WTC11 (cell line): ENCODE results near the gene RNF126. TPM values are rescaled to one million over a fixed set of nuclear protein-coding genes. Genes with fewer than 3 reads are reported as not detected.

ENCODE experiments used
- ATAC-seq: fragments of 200-7000 bp; cut with Tn5 transposase; 2 replicates; pipeline ENCODE4 v1.10.0; 2021; ENCODE audit warnings: mild to moderate bottlenecking, moderate library complexity
- CTCF ChIA-PET: fragments of 300-600 bp; sonication (Branson Sonifier 250); formaldehyde crosslinking; loops from one replicate; lab custom pipeline; 2021; ENCODE audit warnings: antibody characterized with exemption; lab: Charles Lee
- POLR2A ChIA-PET: fragments of 350-600 bp; sonication (Branson Sonifier 250); formaldehyde crosslinking; loops from one replicate; lab custom pipeline; 2021; ENCODE audit warnings: antibody characterized with exemption; lab: Charles Lee
- DNase-seq: peaks from one replicate; pipeline ENCODE4 v3.0.0; 2021; ENCODE audit warnings: low spot score
- H3K27ac Mint-ChIP-seq: 2 replicates; pipeline ENCODE4 v1.8.0; 2021; ENCODE audit warnings: mixed read lengths
- H3K27me3 Mint-ChIP-seq: 2 replicates; pipeline ENCODE4 v1.8.0; 2021; ENCODE audit warnings: low read depth, mild to moderate bottlenecking, moderate library complexity, mixed read lengths
- H3K36me3 Mint-ChIP-seq: 2 replicates; pipeline ENCODE4 v1.8.0; 2021; ENCODE audit warnings: mixed read lengths
- H3K4me1 Mint-ChIP-seq: 2 replicates; pipeline ENCODE4 v1.8.0; 2022; ENCODE audit warnings: mixed read lengths
- H3K4me3 Mint-ChIP-seq: 2 replicates; pipeline ENCODE4 v1.8.0; 2021; ENCODE audit warnings: mild to moderate bottlenecking, moderate library complexity, mixed read lengths
- H3K9me3 Mint-ChIP-seq: 2 replicates; pipeline ENCODE4 v1.8.0; 2021; ENCODE audit warnings: mixed read lengths
- FOXP1 ChIP-seq: sonication (generic); formaldehyde crosslinking; IDR thresholded peaks from 2 replicates; pipeline ENCODE4 v1.8.0; 2022; ENCODE audit warnings: missing genetic modification reagents, mild to moderate bottlenecking, moderate library complexity, borderline replicate concordance
- MXD4 ChIP-seq: fragments of 250-450 bp; sonication (Bioruptor Pico); IDR thresholded peaks from 2 replicates; pipeline ENCODE4 v1.8.0; 2021; ENCODE audit warnings: mild to moderate bottlenecking, moderate library complexity, borderline replicate concordance
- MYBL2 ChIP-seq: sonication (generic); formaldehyde crosslinking; IDR thresholded peaks from 2 replicates; pipeline ENCODE4 v1.8.1; 2023; ENCODE audit warnings: mild to moderate bottlenecking, moderate library complexity, missing genetic modification reagents
- SMAD3 ChIP-seq: sonication (generic); formaldehyde crosslinking; IDR thresholded peaks from 2 replicates; pipeline ENCODE4 v1.8.0; 2022; ENCODE audit warnings: missing genetic modification reagents, mild to moderate bottlenecking, borderline replicate concordance
- SP1 ChIP-seq: sonication (generic); formaldehyde crosslinking; conservative IDR thresholded peaks from 2 replicates; pipeline ENCODE4 v1.8.1; 2022; ENCODE audit warnings: missing genetic modification reagents
- TEAD4 ChIP-seq: sonication (generic); formaldehyde crosslinking; IDR thresholded peaks from 2 replicates; pipeline ENCODE4 v1.8.0; 2022; ENCODE audit warnings: mild to moderate bottlenecking, missing genetic modification reagents
- TP53 ChIP-seq: sonication (generic); formaldehyde crosslinking; IDR thresholded peaks from 2 replicates; pipeline ENCODE4 v1.8.1; 2023; ENCODE audit warnings: mild to moderate bottlenecking, missing genetic modification reagents
- ZBTB21 ChIP-seq: sonication (generic); formaldehyde crosslinking; IDR thresholded peaks from 2 replicates; pipeline ENCODE4 v1.8.1; 2023; ENCODE audit warnings: mild to moderate bottlenecking, missing genetic modification reagents, borderline replicate concordance
- ZNF121 ChIP-seq: sonication (generic); formaldehyde crosslinking; IDR thresholded peaks from 2 replicates; pipeline ENCODE4 v1.8.0; 2023; ENCODE audit warnings: missing genetic modification reagents
- ZNF219 ChIP-seq: sonication (generic); formaldehyde crosslinking; IDR thresholded peaks from 2 replicates; pipeline ENCODE4 v1.8.0; 2023; ENCODE audit warnings: missing genetic modification reagents, mild to moderate bottlenecking, borderline replicate concordance
- ZNF232 ChIP-seq: sonication (generic); formaldehyde crosslinking; IDR thresholded peaks from 2 replicates; pipeline ENCODE4 v1.8.0; 2022; ENCODE audit warnings: mild to moderate bottlenecking, missing genetic modification reagents
- ZNF396 ChIP-seq: fragments of 250-450 bp; sonication (Bioruptor Pico); IDR thresholded peaks from 2 replicates; pipeline ENCODE4 v1.8.0; 2021; ENCODE audit warnings: mild to moderate bottlenecking, moderate library complexity, borderline replicate concordance
- total RNA-seq: library from RNA; stranded (reverse); gene quantifications from 3 replicates; pipeline ENCODE4 v1.2.3, GENCODE V29; 2021
- TF ChIP-seq, protein P1 (sequence below): sonication (generic); formaldehyde crosslinking; IDR thresholded peaks from 2 replicates; pipeline ENCODE4 v1.8.1; 2022; ENCODE audit warnings: mild to moderate bottlenecking, moderate library complexity, missing genetic modification reagents
- TF ChIP-seq, protein P2 (sequence below): sonication (generic); formaldehyde crosslinking; IDR thresholded peaks from 2 replicates; pipeline ENCODE4 v1.8.1; 2022; ENCODE audit warnings: mild to moderate bottlenecking, missing genetic modification reagents, moderate library complexity, borderline replicate concordance
- TF ChIP-seq, protein P3 (sequence below): sonication (generic); formaldehyde crosslinking; IDR thresholded peaks from 2 replicates; pipeline ENCODE4 v1.8.0; 2022; ENCODE audit warnings: mild to moderate bottlenecking, missing genetic modification reagents

Gene RNF126
- total RNA-seq, 1 experiment from 2014 or later: 84.4 TPM

DNA sequence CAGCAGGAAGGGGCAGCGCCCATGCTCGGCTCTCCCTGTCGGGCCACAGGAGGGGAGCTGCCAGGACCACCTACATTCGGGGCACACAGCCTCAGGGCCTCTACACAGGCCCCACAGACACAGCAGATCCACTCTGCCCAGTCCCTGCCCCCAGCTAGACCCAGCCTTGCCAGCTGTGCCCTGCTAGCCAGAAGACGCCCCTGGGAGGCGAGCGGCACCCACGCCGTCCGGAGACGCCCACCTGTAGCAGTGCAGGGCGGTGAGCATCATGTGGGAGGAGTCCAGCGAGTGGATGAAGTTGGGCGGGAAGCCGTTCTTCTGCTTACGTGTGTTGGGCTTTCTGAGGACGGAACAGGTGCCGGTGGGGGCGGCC lies 44.8 kb downstream of the RNF126 start:
- DNase-seq (no peak), ATAC-seq (no peak)
- H3K36me3 Mint-ChIP-seq: peaks cover 20% of the 10 kb centered on the region
- no peaks in the 10 kb centered on the region for H3K4me1 Mint-ChIP-seq
- H3K4me3 Mint-ChIP-seq: no peak overlapping the region
- ChIA-PET CTCF (interaction anchor here (1.1 to 1.7 kb wide), 2 partner anchors 29 to 116 kb away, joined by 3 read pairs; no protein-coding TSS in a partner anchor), POLR2A (no interaction called here)
- no peaks in the 10 kb centered on the region for H3K27me3 Mint-ChIP-seq
- no peaks in the 10 kb centered on the region for H3K9me3 Mint-ChIP-seq
- TF ChIP-seq SP1 (no peak), ZNF219 (CRISPR knock-in tag) (no peak), ZNF121 (no peak), ZNF396 (no peak), TP53 (no peak), TEAD4 (CRISPR knock-in tag) (no peak), FOXP1 (CRISPR knock-in tag) (no peak), ZBTB21 (CRISPR knock-in tag) (no peak), MYBL2 (CRISPR knock-in tag) (no peak), ZNF232 (CRISPR knock-in tag) (no peak)
- TF ChIP-seq, protein P1, sequence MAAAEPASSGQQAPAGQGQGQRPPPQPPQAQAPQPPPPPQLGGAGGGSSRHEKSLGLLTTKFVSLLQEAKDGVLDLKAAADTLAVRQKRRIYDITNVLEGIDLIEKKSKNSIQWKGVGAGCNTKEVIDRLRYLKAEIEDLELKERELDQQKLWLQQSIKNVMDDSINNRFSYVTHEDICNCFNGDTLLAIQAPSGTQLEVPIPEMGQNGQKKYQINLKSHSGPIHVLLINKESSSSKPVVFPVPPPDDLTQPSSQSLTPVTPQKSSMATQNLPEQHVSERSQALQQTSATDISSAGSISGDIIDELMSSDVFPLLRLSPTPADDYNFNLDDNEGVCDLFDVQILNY: no peak
- TF ChIP-seq, protein P2, sequence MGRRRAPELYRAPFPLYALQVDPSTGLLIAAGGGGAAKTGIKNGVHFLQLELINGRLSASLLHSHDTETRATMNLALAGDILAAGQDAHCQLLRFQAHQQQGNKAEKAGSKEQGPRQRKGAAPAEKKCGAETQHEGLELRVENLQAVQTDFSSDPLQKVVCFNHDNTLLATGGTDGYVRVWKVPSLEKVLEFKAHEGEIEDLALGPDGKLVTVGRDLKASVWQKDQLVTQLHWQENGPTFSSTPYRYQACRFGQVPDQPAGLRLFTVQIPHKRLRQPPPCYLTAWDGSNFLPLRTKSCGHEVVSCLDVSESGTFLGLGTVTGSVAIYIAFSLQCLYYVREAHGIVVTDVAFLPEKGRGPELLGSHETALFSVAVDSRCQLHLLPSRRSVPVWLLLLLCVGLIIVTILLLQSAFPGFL (CRISPR knock-in tag): no peak
- TF ChIP-seq, all 79 proteins: peak for 0
- no peak overlapping the region for H3K27ac Mint-ChIP-seq

DNA sequence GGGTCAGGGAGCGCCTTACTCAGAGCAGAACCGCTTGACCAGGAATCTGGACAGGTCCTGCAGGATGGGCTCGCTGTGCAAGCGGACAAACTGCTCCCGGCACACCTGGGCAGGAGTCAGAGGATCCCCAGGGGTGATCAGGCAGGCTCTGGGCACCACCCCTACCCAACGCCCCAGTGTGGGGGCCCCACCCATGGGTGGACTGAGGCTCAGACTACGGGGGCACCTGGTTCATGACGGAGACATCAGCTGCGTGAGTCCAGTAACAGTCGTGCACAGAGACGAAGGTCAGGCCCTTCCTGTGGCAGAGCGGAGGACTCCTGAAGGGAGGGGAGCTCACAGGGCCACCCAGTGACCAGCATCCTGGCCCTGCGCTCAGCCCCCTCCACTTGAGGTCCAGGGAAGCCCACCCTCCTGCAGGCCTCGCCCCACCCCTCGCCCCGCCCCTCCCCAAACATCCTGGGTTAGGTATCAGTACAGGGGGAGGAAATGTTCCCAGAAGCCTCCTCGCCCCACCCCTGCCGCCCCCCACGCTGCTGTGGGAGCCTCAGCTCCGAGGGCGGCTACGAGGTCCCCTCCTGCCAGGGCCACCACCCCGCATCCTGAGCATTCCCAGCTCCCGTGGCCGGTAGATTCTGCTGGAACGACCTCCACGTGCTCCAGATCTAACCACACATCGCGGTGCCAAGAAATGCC lies 45.3 kb downstream of the RNF126 start:
- ChIA-PET CTCF (interaction anchor here (1.1 to 1.7 kb wide), 2 partner anchors 29 to 116 kb away, joined by 3 read pairs; no protein-coding TSS in a partner anchor), POLR2A (no interaction called here)
- no peaks in the 10 kb centered on the region for H3K27me3 Mint-ChIP-seq
- H3K4me1 Mint-ChIP-seq: no peaks in the 10 kb centered on the region
- no peak overlapping the region for H3K27ac Mint-ChIP-seq
- H3K36me3 Mint-ChIP-seq: peaks cover 24% of the 10 kb centered on the region
- DNase-seq: no peak
- TF ChIP-seq ZBTB21 (CRISPR knock-in tag) (no peak), MXD4 (CRISPR knock-in tag) (no peak), MYBL2 (CRISPR knock-in tag) (no peak)
- TF ChIP-seq, protein P3, sequence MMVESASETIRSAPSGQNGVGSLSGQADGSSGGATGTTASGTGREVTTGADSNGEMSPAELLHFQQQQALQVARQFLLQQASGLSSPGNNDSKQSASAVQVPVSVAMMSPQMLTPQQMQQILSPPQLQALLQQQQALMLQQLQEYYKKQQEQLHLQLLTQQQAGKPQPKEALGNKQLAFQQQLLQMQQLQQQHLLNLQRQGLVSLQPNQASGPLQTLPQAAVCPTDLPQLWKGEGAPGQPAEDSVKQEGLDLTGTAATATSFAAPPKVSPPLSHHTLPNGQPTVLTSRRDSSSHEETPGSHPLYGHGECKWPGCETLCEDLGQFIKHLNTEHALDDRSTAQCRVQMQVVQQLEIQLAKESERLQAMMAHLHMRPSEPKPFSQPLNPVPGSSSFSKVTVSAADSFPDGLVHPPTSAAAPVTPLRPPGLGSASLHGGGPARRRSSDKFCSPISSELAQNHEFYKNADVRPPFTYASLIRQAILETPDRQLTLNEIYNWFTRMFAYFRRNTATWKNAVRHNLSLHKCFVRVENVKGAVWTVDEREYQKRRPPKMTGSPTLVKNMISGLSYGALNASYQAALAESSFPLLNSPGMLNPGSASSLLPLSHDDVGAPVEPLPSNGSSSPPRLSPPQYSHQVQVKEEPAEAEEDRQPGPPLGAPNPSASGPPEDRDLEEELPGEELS (CRISPR knock-in tag): no peak
- TF ChIP-seq, all 79 proteins: peak for 0
- H3K4me3 Mint-ChIP-seq: no peak overlapping the region
- H3K9me3 Mint-ChIP-seq: no peaks in the 10 kb centered on the region
- no peak for ATAC-seq

DNA sequence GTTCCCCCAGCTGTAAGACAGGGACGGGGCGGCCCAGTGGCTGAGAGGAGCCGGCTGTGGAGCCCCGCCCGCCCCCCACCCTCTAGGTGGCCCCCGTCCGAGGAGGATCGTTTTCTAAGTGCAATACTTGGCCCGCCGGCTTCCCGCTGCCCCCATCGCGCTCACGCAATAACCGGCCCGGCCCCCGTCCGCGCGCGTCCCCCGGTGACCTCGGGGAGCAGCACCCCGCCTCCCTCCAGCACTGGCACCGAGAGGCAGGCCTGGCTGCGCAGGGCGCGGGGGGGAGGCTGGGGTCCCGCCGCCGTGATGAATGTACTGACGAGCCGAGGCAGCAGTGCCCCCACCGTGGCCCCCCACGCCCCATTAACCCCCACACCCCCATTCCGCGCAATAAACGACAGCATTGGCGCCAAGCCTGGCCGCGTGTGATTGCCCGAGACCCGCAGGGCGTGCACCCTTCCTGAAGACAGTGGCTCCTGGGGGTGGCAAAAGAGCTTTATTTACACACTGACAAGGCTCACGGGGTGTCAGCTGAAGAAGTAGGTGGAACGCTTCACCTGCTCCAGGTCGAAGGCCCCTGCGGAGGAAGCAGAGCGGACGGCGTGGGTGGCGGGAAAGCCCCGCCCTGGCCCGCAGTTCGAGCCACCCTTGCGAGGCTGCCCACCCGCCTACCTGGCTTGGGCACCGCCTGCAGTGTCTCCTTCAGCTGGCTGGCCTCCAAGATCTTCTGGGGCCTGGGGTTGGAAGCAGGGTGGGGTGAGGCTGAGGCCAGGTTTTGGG lies 46.1 kb downstream of the RNF126 start:
- no peaks in the 10 kb centered on the region for H3K9me3 Mint-ChIP-seq
- no peak overlapping the region for H3K4me3 Mint-ChIP-seq
- H3K4me1 Mint-ChIP-seq: no peaks in the 10 kb centered on the region
- CTCF ChIA-PET: interaction anchor here (1.1 to 1.7 kb wide), 2 partner anchors 28 to 117 kb away, joined by 3 read pairs; no protein-coding TSS in a partner anchor
- H3K27ac Mint-ChIP-seq: no peak overlapping the region
- ATAC-seq (no peak), DNase-seq (no peak)
- POLR2A ChIA-PET: no interaction called here
- no peaks in the 10 kb centered on the region for H3K27me3 Mint-ChIP-seq
- TF ChIP-seq SMAD3 (CRISPR knock-in tag): no peak
- H3K36me3 Mint-ChIP-seq: peaks cover 24% of the 10 kb centered on the region
